GM18858 (cell line): ENCODE measurements around the gene VWF.

Source experiments
- ATAC-seq: cut with Tn5 transposase; IDR thresholded peaks from one replicate; pipeline ENCODE4 v1.9.1; 2021; ENCODE audit not compliant: unreplicated experiment

VWF gene

GRCh38 chr12:5921966-5922899, 202.2 kb downstream of the VWF start:
- no peak for ATAC-seq

- ATAC-seq, result no peak
These were observed 203.2 kb downstream of the VWF start for GRCh38 chr12:5921027-5921909.

- ATAC-seq, result no peak
These were observed 207.6 kb downstream of the VWF start for GRCh38 chr12:5916785-5917290.

GRCh38 chr12:5915511-5915910, 209.0 kb downstream of the VWF start:
- ATAC-seq, result no peak

GRCh38 chr12:5914387-5915149, 209.9 kb downstream of the VWF start:
- ATAC-seq, result no peak

- no peak for ATAC-seq
These were observed 211.1 kb downstream of the VWF start for GRCh38 chr12:5913387-5913786.

GRCh38 chr12:5912437-5913334, 211.8 kb downstream of the VWF start:
- ATAC-seq, result no peak

- ATAC-seq, result no peak
These were observed 212.5 kb downstream of the VWF start for GRCh38 chr12:5912011-5912410.

- no peak for ATAC-seq
These were observed 213.5 kb downstream of the VWF start for GRCh38 chr12:5910790-5911548.

GRCh38 chr12:5909560-5909959, 214.9 kb downstream of the VWF start:
- no peak for ATAC-seq

GRCh38 chr12:5908251-5908650, 216.2 kb downstream of the VWF start:
- ATAC-seq, result no peak

GRCh38 chr12:5907807-5908206, 216.7 kb downstream of the VWF start:
- no peak for ATAC-seq

- ATAC-seq, result no peak
These were observed 218.7 kb downstream of the VWF start for GRCh38 chr12:5905757-5906156.

GRCh38 chr12:5904969-5905368, 219.5 kb downstream of the VWF start:
- no peak for ATAC-seq

GRCh38 chr12:5904441-5904840, 220.0 kb downstream of the VWF start:
- no peak for ATAC-seq

GRCh38 chr12:5902736-5903135, 221.7 kb downstream of the VWF start:
- no peak for ATAC-seq

GRCh38 chr12:5901416-5901815, 223.1 kb downstream of the VWF start:
- no peak for ATAC-seq

GRCh38 chr12:5900533-5901205, 223.8 kb downstream of the VWF start:
- ATAC-seq, result no peak

- ATAC-seq, result no peak
These were observed 224.4 kb downstream of the VWF start for GRCh38 chr12:5900076-5900475.
